ENCODE measurements around the gene MBTD1.

GRCh38 chr17:51170736-51171135 lies 89.1 kb downstream of the MBTD1 start:
- TF ChIP-seq POLR2A (IDR thresholded peaks at IDR 0.05) (no peak), POLR2AphosphoS5 (IDR thresholded peaks at IDR 0.05) (no peak)

All from upper lobe of left lung (tissue), 4 donors.